Endothelial cell of umbilical vein (primary cell): ENCODE results near the gene MPIG6B. TPM values are rescaled to one million over a fixed set of nuclear protein-coding genes. Genes with fewer than 3 reads are reported as not detected.

Source experiments
- BruUV-seq: library from RNA; stranded (reverse); fragments of 400-500 nt; replicated peaks from 2 replicates; lab custom pipeline; 2021; lab: Mats Ljungman, UMichigan
- CTCF ChIA-PET: fragments of 300-600, 350-600 bp; sonication (Branson Sonifier 250); formaldehyde crosslinking; loops from one replicate; lab custom pipeline; 2021; ENCODE audit warnings: antibody characterized with exemption, inconsistent platforms; lab: Charles Lee
- POLR2A ChIA-PET: fragments of 300-600, 350-600 bp; sonication (Branson Sonifier 250); formaldehyde crosslinking; loops from one replicate; lab custom pipeline; 2021; ENCODE audit warnings: antibody characterized with exemption, inconsistent platforms; lab: Charles Lee
- DNase-seq: peaks from one replicate; pipeline ENCODE4 v3.0.0-alpha.2; 2011; ENCODE audit warnings: low read depth, low spot score
- FAIRE-seq: peaks from 2 replicates; lab custom pipeline; 2011; peaks lifted over from hg19 to GRCh38; lab: Jason Lieb, UNC
- H2AFZ ChIP-seq: 2 replicates; pipeline ENCODE4 v1.6.0; 2012; ENCODE audit warnings: low read depth, low read length, control low read depth, inconsistent platforms
- H3K27ac ChIP-seq: 2 replicates; pipeline ENCODE4 v1.5.1; 2011; ENCODE audit warnings: low read depth, mild to moderate bottlenecking, control low read depth, low read length, moderate library complexity; ENCODE audit not compliant: insufficient read depth
- H3K27me3 ChIP-seq, 2 experiments: 2 replicates each; pipeline versions ENCODE4 v1.6.0 to v1.6.1; 2011; ENCODE audit warnings: low read length in 2 of 2, mixed read lengths in 1 of 2; ENCODE audit not compliant: control insufficient read depth in 2 of 2, insufficient read depth in 2 of 2
- H3K36me3 ChIP-seq, 2 experiments: 2 replicates in 1 of 2; 3 replicates in 1 of 2; pipeline ENCODE4 v1.5.1; 2011; ENCODE audit warnings: low read length in 2 of 2, mild to moderate bottlenecking in 1 of 2, moderate library complexity in 1 of 2; ENCODE audit not compliant: control insufficient read depth in 2 of 2, insufficient read depth in 2 of 2; ENCODE audit errors: extremely low read depth in 1 of 2
- H3K4me1 ChIP-seq: 3 replicates; pipeline ENCODE4 v1.5.1; 2011; ENCODE audit warnings: mild to moderate bottlenecking, low read length; ENCODE audit not compliant: control insufficient read depth, insufficient read depth; ENCODE audit errors: extremely low read depth
- H3K4me2 ChIP-seq: 2 replicates; pipeline ENCODE4 v1.6.1; 2011; ENCODE audit warnings: low read length, control low read depth, mixed read lengths; ENCODE audit not compliant: insufficient read depth
- H3K4me3 ChIP-seq, 3 experiments: fragments of 200-600 bp in 1 of 3; sonication (generic), shearing (Covaris generic) in 1 of 3; replicated peaks in 1 of 3; 2 replicates each; pipeline ENCODE4 v1.5.1; 2011 to 2016; ENCODE audit warnings: control low read depth in 3 of 3, low read length in 3 of 3, mild to moderate bottlenecking in 2 of 3, inconsistent platforms in 1 of 3, low read depth in 1 of 3, moderate library complexity in 1 of 3; ENCODE audit not compliant: insufficient read depth in 1 of 3
- H3K79me2 ChIP-seq: 2 replicates; pipeline ENCODE4 v1.6.0; 2012; ENCODE audit warnings: low read length, inconsistent platforms; ENCODE audit not compliant: control insufficient read depth, insufficient read depth
- H3K9ac ChIP-seq: replicated peaks from 2 replicates; pipeline ENCODE3; 2011; ENCODE audit warnings: low read length, control low read depth; ENCODE audit not compliant: insufficient read depth; ENCODE audit errors: extremely low read depth
- H3K9me1 ChIP-seq: replicated peaks from 3 replicates; pipeline ENCODE4 v1.6.0; 2011; ENCODE audit warnings: mild to moderate bottlenecking, low read length; ENCODE audit not compliant: control insufficient read depth, insufficient read depth; ENCODE audit errors: extremely low read depth
- H3K9me3 ChIP-seq: replicated peaks from 2 replicates; pipeline ENCODE4 v1.5.1; 2012; ENCODE audit warnings: low read length, inconsistent platforms; ENCODE audit not compliant: control insufficient read depth, insufficient read depth
- H4K20me1 ChIP-seq: replicated peaks from 2 replicates; pipeline ENCODE3; 2011; ENCODE audit warnings: mild to moderate bottlenecking, low read length; ENCODE audit not compliant: control insufficient read depth, insufficient read depth; ENCODE audit errors: extremely low read depth
- CTCF ChIP-seq, 2 donors: IDR thresholded peaks; 1 replicate in 1 of 2; 2 replicates in 1 of 2; pipeline ENCODE4 v1.5.1; 2011; ENCODE audit warnings: low read length in 2 of 2, mild to moderate bottlenecking in 2 of 2, moderate library complexity in 2 of 2, control low read depth in 1 of 2, inconsistent platforms in 1 of 2, low read depth in 1 of 2; ENCODE audit not compliant: insufficient read depth in 1 of 2; ENCODE audit errors: extremely low read depth in 1 of 2
- EZH2 ChIP-seq: IDR thresholded peaks from 2 replicates; pipeline ENCODE4 v1.6.1; 2012; ENCODE audit warnings: borderline replicate concordance, low read depth, mild to moderate bottlenecking, moderate library complexity, low read length, inconsistent platforms; ENCODE audit not compliant: severe bottlenecking
- GATA2 ChIP-seq: IDR thresholded peaks from 2 replicates; pipeline ENCODE4 v1.7.0; 2011; ENCODE audit warnings: low read depth, mild to moderate bottlenecking, moderate library complexity, mixed read lengths, low read length; ENCODE audit not compliant: insufficient read length, insufficient read depth
- JUN ChIP-seq: IDR thresholded peaks from 2 replicates; pipeline ENCODE4 v1.6.1; 2011; ENCODE audit warnings: borderline replicate concordance, low read depth; ENCODE audit not compliant: insufficient read length, insufficient read depth
- MAX ChIP-seq: IDR thresholded peaks from 2 replicates; pipeline ENCODE4 v1.6.1; 2011; ENCODE audit not compliant: insufficient read depth, insufficient read length
- MYC ChIP-seq: IDR thresholded peaks from one replicate; pipeline ENCODE4 v1.6.1; 2011; ENCODE audit warnings: mild to moderate bottlenecking, low read depth, low read length
- POLR2A ChIP-seq: IDR thresholded peaks from 2 replicates; pipeline ENCODE4 v1.6.1; 2012; ENCODE audit warnings: low read depth, mild to moderate bottlenecking, control low read depth, low read length
- POLR2AphosphoS5 ChIP-seq: IDR thresholded peaks from 2 replicates; pipeline ENCODE4 v1.6.1; 2012; ENCODE audit warnings: low read depth, mild to moderate bottlenecking, control low read depth, low read length, moderate library complexity; ENCODE audit not compliant: insufficient read depth
- dilution Hi-C: fragments of 300-500 bp; cut with MboI; formaldehyde crosslinking; loops from one replicate; pipeline ENCODE4 v1.15.0; 2019; ENCODE audit warnings: low sequenced_read_pairs; ENCODE audit not compliant: extremely low pct_ligation_motif_present
- intact Hi-C: fragments of 100-400 bp; cut with micrococcal nuclease; formaldehyde crosslinking; loops from one replicate; pipeline ENCODE4 v1.10.0; 2022
- polyA plus RNA-seq, 4 experiments: library from polyadenylated mRNA; depleted of rRNA in 3 of 4; stranded (reverse) in 3 of 4; unstranded in 1 of 4; fragments of >200 nt; gene quantifications; 2 replicates each; pipeline versions ENCODE4 v1.2.1 to v1.2.3, GENCODE V29; 2011 to 2012; ENCODE audit warnings: missing spikeins in 1 of 4
- total RNA-seq: library from RNA; stranded (reverse); gene quantifications from 2 replicates; pipeline ENCODE4 v1.2.3, GENCODE V29; 2021

MPIG6B gene
- total and polyA plus RNA-seq, 2 donors (not counting 3 experiments of a cell fraction or from before 2014, with no cell fraction given), result not detected

- Histone ChIP-seq H3K4me1 (peaks cover 26% of the 10 kb centered on the region), H3K79me2 (no peaks in the 10 kb centered on the region), H3K27me3 (peaks cover 0 to 2% of the 10 kb centered on the region in 2 experiments), H3K27ac (no peak overlapping the region), H3K9me1 (no peaks in the 10 kb centered on the region), H3K9me3 (no peaks in the 10 kb centered on the region), H3K36me3 (peaks cover 3 to 16% of the 10 kb centered on the region in 2 experiments), H3K4me3 (no peak overlapping the region), H4K20me1 (no peaks in the 10 kb centered on the region), H2AFZ (no peak overlapping the region), H3K4me2 (no peak overlapping the region), H3K9ac (no peak overlapping the region)
- intact Hi-C loops (no loop called here), dilution Hi-C loops (no loop called here)
- DNase-seq, result no peak
- ChIA-PET POLR2A (interaction anchor here (0.6 to 2.3 kb wide), 3 partner anchors 9 to 106 kb away, joined by 6 to 10 read pairs (median 8); partner anchors contain the start of genes HSPA1B and LY6G6D), CTCF (interaction anchor here (0.7 to 1.8 kb wide), 5 partner anchors 14 to 434 kb away, joined by 3 to 5 read pairs (median 3); no protein-coding TSS in a partner anchor)
- no TSS peak for BruUV-seq
- FAIRE-seq, result no peak
- TF ChIP-seq POLR2AphosphoS5, result no peak
- no peak for TF ChIP-seq EZH2
- no peak for TF ChIP-seq GATA2
- no peak for TF ChIP-seq CTCF (IDR thresholded peaks at IDR 0.05; ENCODE audit: extremely low read depth in 1 of 2, insufficient read depth in 1 of 2, low read depth in 1 of 2, low read length in 2 of 2)
- TF ChIP-seq MYC, result no peak
- no peak for TF ChIP-seq POLR2A
- TF ChIP-seq JUN, result no peak
- no peak for TF ChIP-seq MAX
Measured at GRCh38 chr6:31723980-31724691, 963 bp downstream of the MPIG6B start.
